ENCODE results near the gene PID1. TPM values are rescaled to one million over a fixed set of nuclear protein-coding genes. Genes with fewer than 3 reads are reported as not detected.

The PID1 gene
- total RNA-seq, 1 experiment from 2014 or later: 0.15 TPM

DNA sequence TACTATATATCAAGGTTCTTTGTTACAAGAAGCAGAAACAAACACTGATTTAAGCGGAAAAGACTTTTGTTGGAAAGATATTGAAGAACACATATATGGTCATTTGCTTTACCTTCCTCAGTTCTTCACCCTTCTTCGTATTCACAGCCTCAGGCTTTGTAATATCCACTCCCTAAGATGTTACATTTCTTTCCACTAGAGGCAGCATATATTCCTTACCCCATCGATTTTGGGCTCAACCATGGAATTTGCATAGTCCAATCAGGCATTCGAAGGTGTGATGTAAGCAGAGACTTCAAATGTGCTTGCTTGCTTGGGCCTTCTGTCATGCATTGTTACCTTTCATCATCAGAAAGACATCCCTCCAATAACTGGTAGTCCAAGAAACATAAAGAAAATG lies 287.4 kb downstream of the PID1 start:
- Histone ChIP-seq H3K4me1 (ENCODE audit: control insufficient read depth in 1 of 2, insufficient read depth in 2 of 2, low read length in 2 of 2) (no peaks in the 10 kb centered on the region), H3K4me3 (replicated peaks in 1 of 2; ENCODE audit: low read depth in 1 of 2, low read length in 2 of 2) (no peak overlapping the region), H2AFZ (ENCODE audit: low read depth, low read length, poor library complexity, severe bottlenecking) (no peak overlapping the region), H3K27ac (ENCODE audit: low read depth, low read length) (no peak overlapping the region), H3K4me2 (ENCODE audit: low read length) (no peak overlapping the region), H3K9me2 (ENCODE audit: insufficient read depth) (no peaks in the 10 kb centered on the region), H3K9me3 (ENCODE audit: control insufficient read depth in 1 of 2, insufficient read depth in 1 of 2, low read depth in 1 of 2, low read length in 2 of 2) (peaks cover 0 to 3% of the 10 kb centered on the region in 2 experiments; a peak in 1 of 4 replicates), H3K36me3 (ENCODE audit: control insufficient read depth in 1 of 2, insufficient read depth in 2 of 2, low read length in 2 of 2) (no peaks in the 10 kb centered on the region), H3K27me3 (ENCODE audit: insufficient read depth, low read length) (no peaks in the 10 kb centered on the region), H3K79me2 (ENCODE audit: insufficient read depth, low read length) (no peaks in the 10 kb centered on the region), H4K20me1 (ENCODE audit: insufficient read depth) (no peaks in the 10 kb centered on the region), H3K9ac (ENCODE audit: low read length) (no peak overlapping the region)
- ATAC-seq (peak; percentile 72), DNase-seq (ENCODE audit: low read depth, low spot score) (no peak)
- TF ChIP-seq ELF1 (IDR thresholded peaks at IDR 0.05; ENCODE audit: borderline replicate concordance, low read depth) (no peak), SIN3A (IDR thresholded peaks at IDR 0.05; ENCODE audit: low read depth) (no peak)
- TF ChIP-seq, protein P1, sequence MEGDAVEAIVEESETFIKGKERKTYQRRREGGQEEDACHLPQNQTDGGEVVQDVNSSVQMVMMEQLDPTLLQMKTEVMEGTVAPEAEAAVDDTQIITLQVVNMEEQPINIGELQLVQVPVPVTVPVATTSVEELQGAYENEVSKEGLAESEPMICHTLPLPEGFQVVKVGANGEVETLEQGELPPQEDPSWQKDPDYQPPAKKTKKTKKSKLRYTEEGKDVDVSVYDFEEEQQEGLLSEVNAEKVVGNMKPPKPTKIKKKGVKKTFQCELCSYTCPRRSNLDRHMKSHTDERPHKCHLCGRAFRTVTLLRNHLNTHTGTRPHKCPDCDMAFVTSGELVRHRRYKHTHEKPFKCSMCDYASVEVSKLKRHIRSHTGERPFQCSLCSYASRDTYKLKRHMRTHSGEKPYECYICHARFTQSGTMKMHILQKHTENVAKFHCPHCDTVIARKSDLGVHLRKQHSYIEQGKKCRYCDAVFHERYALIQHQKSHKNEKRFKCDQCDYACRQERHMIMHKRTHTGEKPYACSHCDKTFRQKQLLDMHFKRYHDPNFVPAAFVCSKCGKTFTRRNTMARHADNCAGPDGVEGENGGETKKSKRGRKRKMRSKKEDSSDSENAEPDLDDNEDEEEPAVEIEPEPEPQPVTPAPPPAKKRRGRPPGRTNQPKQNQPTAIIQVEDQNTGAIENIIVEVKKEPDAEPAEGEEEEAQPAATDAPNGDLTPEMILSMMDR (IDR thresholded peaks at IDR 0.05 in 2 of 3, conservative IDR thresholded peaks at IDR 0.05 in 1 of 3; ENCODE audit: borderline replicate concordance in 1 of 3, insufficient read depth in 1 of 3, low read depth in 2 of 3, low read length in 2 of 3): peak in 1 of 3 experiments; percentile 35; a peak in 2 of 6 replicates
- CTCF ChIA-PET: no interaction called here
- POLR2A ChIA-PET: no interaction called here
- BruUV-seq (replicated peaks): no TSS peak
- intact Hi-C loops (cut with micrococcal nuclease): no loop called here
- RAD21 ChIA-PET (ENCODE audit: low non-redundant PET in 1 of 2, low total read pairs in 2 of 2, uncharacterized antibody in 2 of 2, unreplicated experiment in 2 of 2): no interaction called here

DNA sequence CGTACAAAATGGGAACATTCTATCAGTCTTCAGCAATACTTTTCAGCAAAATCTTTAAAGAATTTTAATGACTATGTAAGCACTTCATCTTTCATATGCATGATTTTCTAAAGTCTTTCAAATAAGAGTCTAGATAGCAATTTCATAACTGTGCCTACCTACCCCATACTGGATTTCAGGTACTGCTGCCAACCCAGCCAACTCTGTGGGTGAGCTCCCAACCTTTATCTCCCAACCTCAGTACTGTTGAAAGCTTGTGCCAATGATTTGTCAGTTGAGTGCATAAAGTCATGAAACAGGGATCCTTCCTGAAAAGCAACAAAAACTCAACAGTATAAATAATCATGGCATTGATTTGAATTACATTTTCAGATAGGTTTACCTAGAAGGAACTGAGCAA lies 296.9 kb downstream of the PID1 start:
- no peaks in the 10 kb centered on the region for H3K36me3 ChIP-seq (ENCODE audit: control insufficient read depth in 1 of 2, insufficient read depth in 2 of 2, low read length in 2 of 2)
- intact Hi-C loops (cut with micrococcal nuclease): no loop called here
- H3K79me2 ChIP-seq (ENCODE audit: insufficient read depth, low read length): no peaks in the 10 kb centered on the region
- BruUV-seq (replicated peaks): no TSS peak
- H2AFZ ChIP-seq (ENCODE audit: low read depth, low read length, poor library complexity, severe bottlenecking): no peak overlapping the region
- H3K9ac ChIP-seq (ENCODE audit: low read length): no peak overlapping the region
- ATAC-seq (no peak), DNase-seq (ENCODE audit: low read depth, low spot score) (no peak)
- CTCF ChIA-PET: no interaction called here
- no peak overlapping the region for H3K27ac ChIP-seq (ENCODE audit: low read depth, low read length)
- no peak overlapping the region for H3K4me3 ChIP-seq (replicated peaks in 1 of 2; ENCODE audit: low read depth in 1 of 2, low read length in 2 of 2)
- no peak overlapping the region for H3K4me2 ChIP-seq (ENCODE audit: low read length)
- no peaks in the 10 kb centered on the region for H3K27me3 ChIP-seq (ENCODE audit: insufficient read depth, low read length)
- H3K9me2 ChIP-seq (ENCODE audit: insufficient read depth): no peaks in the 10 kb centered on the region
- H4K20me1 ChIP-seq (ENCODE audit: insufficient read depth): no peaks in the 10 kb centered on the region
- no peaks in the 10 kb centered on the region for H3K4me1 ChIP-seq (ENCODE audit: control insufficient read depth in 1 of 2, insufficient read depth in 2 of 2, low read length in 2 of 2)
- POLR2A ChIA-PET: no interaction called here
- RAD21 ChIA-PET (ENCODE audit: low non-redundant PET in 1 of 2, low total read pairs in 2 of 2, uncharacterized antibody in 2 of 2, unreplicated experiment in 2 of 2): no interaction called here
- no peaks in the 10 kb centered on the region for H3K9me3 ChIP-seq (ENCODE audit: control insufficient read depth in 1 of 2, insufficient read depth in 1 of 2, low read depth in 1 of 2, low read length in 2 of 2)
- TF ChIP-seq ZNF274 (IDR thresholded peaks at IDR 0.05; ENCODE audit: low read depth, low read length) (no peak), SRF (IDR thresholded peaks at IDR 0.05; ENCODE audit: low read depth) (no peak), YY1 (IDR thresholded peaks at IDR 0.05; ENCODE audit: extremely low read depth, insufficient replicate concordance, low read depth, low read length) (no peak), ZFX (IDR thresholded peaks at IDR 0.05) (no peak), FOSL1 (IDR thresholded peaks at IDR 0.05; ENCODE audit: low read depth) (no peak), JUND (IDR thresholded peaks at IDR 0.05) (no peak), CEBPB (IDR thresholded peaks at IDR 0.05; ENCODE audit: low read depth) (no peak), POLR2AphosphoS5 (IDR thresholded peaks at IDR 0.05; ENCODE audit: low read depth, low read length) (no peak)
- TF ChIP-seq, protein P2, sequence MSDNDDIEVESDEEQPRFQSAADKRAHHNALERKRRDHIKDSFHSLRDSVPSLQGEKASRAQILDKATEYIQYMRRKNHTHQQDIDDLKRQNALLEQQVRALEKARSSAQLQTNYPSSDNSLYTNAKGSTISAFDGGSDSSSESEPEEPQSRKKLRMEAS (IDR thresholded peaks at IDR 0.05): no peak
- TF ChIP-seq, protein P3, sequence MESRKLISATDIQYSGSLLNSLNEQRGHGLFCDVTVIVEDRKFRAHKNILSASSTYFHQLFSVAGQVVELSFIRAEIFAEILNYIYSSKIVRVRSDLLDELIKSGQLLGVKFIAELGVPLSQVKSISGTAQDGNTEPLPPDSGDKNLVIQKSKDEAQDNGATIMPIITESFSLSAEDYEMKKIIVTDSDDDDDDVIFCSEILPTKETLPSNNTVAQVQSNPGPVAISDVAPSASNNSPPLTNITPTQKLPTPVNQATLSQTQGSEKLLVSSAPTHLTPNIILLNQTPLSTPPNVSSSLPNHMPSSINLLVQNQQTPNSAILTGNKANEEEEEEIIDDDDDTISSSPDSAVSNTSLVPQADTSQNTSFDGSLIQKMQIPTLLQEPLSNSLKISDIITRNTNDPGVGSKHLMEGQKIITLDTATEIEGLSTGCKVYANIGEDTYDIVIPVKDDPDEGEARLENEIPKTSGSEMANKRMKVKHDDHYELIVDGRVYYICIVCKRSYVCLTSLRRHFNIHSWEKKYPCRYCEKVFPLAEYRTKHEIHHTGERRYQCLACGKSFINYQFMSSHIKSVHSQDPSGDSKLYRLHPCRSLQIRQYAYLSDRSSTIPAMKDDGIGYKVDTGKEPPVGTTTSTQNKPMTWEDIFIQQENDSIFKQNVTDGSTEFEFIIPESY (IDR thresholded peaks at IDR 0.05; ENCODE audit: extremely low read depth, insufficient replicate concordance, low read length): no peak
- TF ChIP-seq, protein P4, sequence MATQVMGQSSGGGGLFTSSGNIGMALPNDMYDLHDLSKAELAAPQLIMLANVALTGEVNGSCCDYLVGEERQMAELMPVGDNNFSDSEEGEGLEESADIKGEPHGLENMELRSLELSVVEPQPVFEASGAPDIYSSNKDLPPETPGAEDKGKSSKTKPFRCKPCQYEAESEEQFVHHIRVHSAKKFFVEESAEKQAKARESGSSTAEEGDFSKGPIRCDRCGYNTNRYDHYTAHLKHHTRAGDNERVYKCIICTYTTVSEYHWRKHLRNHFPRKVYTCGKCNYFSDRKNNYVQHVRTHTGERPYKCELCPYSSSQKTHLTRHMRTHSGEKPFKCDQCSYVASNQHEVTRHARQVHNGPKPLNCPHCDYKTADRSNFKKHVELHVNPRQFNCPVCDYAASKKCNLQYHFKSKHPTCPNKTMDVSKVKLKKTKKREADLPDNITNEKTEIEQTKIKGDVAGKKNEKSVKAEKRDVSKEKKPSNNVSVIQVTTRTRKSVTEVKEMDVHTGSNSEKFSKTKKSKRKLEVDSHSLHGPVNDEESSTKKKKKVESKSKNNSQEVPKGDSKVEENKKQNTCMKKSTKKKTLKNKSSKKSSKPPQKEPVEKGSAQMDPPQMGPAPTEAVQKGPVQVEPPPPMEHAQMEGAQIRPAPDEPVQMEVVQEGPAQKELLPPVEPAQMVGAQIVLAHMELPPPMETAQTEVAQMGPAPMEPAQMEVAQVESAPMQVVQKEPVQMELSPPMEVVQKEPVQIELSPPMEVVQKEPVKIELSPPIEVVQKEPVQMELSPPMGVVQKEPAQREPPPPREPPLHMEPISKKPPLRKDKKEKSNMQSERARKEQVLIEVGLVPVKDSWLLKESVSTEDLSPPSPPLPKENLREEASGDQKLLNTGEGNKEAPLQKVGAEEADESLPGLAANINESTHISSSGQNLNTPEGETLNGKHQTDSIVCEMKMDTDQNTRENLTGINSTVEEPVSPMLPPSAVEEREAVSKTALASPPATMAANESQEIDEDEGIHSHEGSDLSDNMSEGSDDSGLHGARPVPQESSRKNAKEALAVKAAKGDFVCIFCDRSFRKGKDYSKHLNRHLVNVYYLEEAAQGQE (IDR thresholded peaks at IDR 0.05; ENCODE audit: low read depth): no peak

Measured in HCT116 (cell line).